Glomerular visceral epithelial cell (primary cell): ENCODE data around the gene DNAL1.
"Not testable (repeated sequence)": the region's sequence is repeated elsewhere in the genome, so short reads cannot be mapped to it uniquely, and the experiment has no call there.

Experiments used
- DNase-seq: peaks from one replicate; pipeline ENCODE4 v3.0.0-alpha.2; 2016; ENCODE audit errors: extremely low spot score

The DNAL1 gene

GRCh38 chr14:73708076-73708475, 63.3 kb downstream of the DNAL1 start:
- not testable (repeated sequence) for DNase-seq

- DNase-seq = no peak
Measured at GRCh38 chr14:73709904-73710469, 65.2 kb downstream of the DNAL1 start.

- no peak for DNase-seq
Measured at GRCh38 chr14:73710737-73711136, 66.0 kb downstream of the DNAL1 start.

GRCh38 chr14:73712071-73712506, 67.3 kb downstream of the DNAL1 start:
- DNase-seq = no peak

GRCh38 chr14:73712540-73713180, 67.9 kb downstream of the DNAL1 start:
- peak; percentile 47 for DNase-seq

- no peak for DNase-seq
Measured at GRCh38 chr14:73713206-73713802, 68.5 kb downstream of the DNAL1 start.

GRCh38 chr14:73713803-73714655, 69.2 kb downstream of the DNAL1 start, which contains the start of gene PNMA1:
Gene PNMA1, minus strand, starts transcription at chr14:73714384. Its CDS starts 745 bp downstream, at chr14:73713639.
- peak; percentile 90 for DNase-seq

- DNase-seq = no peak
Measured at GRCh38 chr14:73714656-73715081, 69.9 kb downstream of the DNAL1 start.

GRCh38 chr14:73715707-73716106, 70.9 kb downstream of the DNAL1 start:
- DNase-seq = no peak

- DNase-seq = no peak
Measured at GRCh38 chr14:73717266-73717665, 72.5 kb downstream of the DNAL1 start.

- DNase-seq = no peak
Measured at GRCh38 chr14:73717711-73718417, 73.1 kb downstream of the DNAL1 start.

GRCh38 chr14:73718418-73719251, 73.8 kb downstream of the DNAL1 start:
- DNase-seq = no peak

- no peak for DNase-seq
Measured at GRCh38 chr14:73719361-73719760, 74.6 kb downstream of the DNAL1 start.

- DNase-seq = no peak
Measured at GRCh38 chr14:73719791-73720190, 75.0 kb downstream of the DNAL1 start.

GRCh38 chr14:73720636-73721035, 75.8 kb downstream of the DNAL1 start:
- no peak for DNase-seq

GRCh38 chr14:73721101-73721821, 76.5 kb downstream of the DNAL1 start:
- no peak for DNase-seq

GRCh38 chr14:73722581-73722980, 77.8 kb downstream of the DNAL1 start:
- no peak for DNase-seq

GRCh38 chr14:73723406-73723796, 78.6 kb downstream of the DNAL1 start:
- DNase-seq = peak; percentile 70

GRCh38 chr14:73723797-73724661, 79.2 kb downstream of the DNAL1 start:
- DNase-seq = peak; percentile 88
